Transverse colon (tissue), 4 donors: ENCODE data around the gene PPM1N.

Experiments used
- CTCF ChIP-seq, 5 experiments: fragments of 200-600 bp in 3 of 5; fragments of 450-650 bp in 2 of 5; sonication (generic) in 3 of 5; IDR thresholded peaks; 1 replicate in 2 of 5; 2 replicates in 3 of 5; pipeline ENCODE4 v1.5.1; 2016 to 2017; ENCODE audit warnings: antibody characterized with exemption in 5 of 5, inconsistent platforms in 3 of 5, mild to moderate bottlenecking in 2 of 5, moderate library complexity in 1 of 5
- POLR2AphosphoS5 ChIP-seq, 3 donors: sonication (generic); formaldehyde crosslinking; IDR thresholded peaks; one replicate each; pipeline ENCODE4 v1.6.1; 2016; ENCODE audit warnings: antibody characterized with exemption in 3 of 3

- TF ChIP-seq CTCF (IDR thresholded peaks at IDR 0.05) (no peak), POLR2AphosphoS5 (IDR thresholded peaks at IDR 0.05) (peak; percentile 98 to 99 (median 99))
These were observed 30.6 kb upstream of the PPM1N start, which contains the start of gene FOSB for GRCh38 chr19:45467456-45468158.
